ENCODE measurements around the gene SCYL1.

- TF ChIP-seq, protein P1, sequence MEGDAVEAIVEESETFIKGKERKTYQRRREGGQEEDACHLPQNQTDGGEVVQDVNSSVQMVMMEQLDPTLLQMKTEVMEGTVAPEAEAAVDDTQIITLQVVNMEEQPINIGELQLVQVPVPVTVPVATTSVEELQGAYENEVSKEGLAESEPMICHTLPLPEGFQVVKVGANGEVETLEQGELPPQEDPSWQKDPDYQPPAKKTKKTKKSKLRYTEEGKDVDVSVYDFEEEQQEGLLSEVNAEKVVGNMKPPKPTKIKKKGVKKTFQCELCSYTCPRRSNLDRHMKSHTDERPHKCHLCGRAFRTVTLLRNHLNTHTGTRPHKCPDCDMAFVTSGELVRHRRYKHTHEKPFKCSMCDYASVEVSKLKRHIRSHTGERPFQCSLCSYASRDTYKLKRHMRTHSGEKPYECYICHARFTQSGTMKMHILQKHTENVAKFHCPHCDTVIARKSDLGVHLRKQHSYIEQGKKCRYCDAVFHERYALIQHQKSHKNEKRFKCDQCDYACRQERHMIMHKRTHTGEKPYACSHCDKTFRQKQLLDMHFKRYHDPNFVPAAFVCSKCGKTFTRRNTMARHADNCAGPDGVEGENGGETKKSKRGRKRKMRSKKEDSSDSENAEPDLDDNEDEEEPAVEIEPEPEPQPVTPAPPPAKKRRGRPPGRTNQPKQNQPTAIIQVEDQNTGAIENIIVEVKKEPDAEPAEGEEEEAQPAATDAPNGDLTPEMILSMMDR (IDR thresholded peaks at IDR 0.05): no peak
- TF ChIP-seq POLR2A (IDR thresholded peaks at IDR 0.05) (no peak), POLR2AphosphoS5 (IDR thresholded peaks at IDR 0.05) (no peak)
Measured at GRCh38 chr11:65552388-65552951, 27.6 kb downstream of the SCYL1 start.
